GM21529 (cell line): Measurements from ENCODE around the gene TNFRSF1A.

Experiments used
- ATAC-seq: cut with Tn5 transposase; IDR thresholded peaks from one replicate; pipeline ENCODE4 v1.9.1; 2021; ENCODE audit not compliant: unreplicated experiment

Gene TNFRSF1A

DNA sequence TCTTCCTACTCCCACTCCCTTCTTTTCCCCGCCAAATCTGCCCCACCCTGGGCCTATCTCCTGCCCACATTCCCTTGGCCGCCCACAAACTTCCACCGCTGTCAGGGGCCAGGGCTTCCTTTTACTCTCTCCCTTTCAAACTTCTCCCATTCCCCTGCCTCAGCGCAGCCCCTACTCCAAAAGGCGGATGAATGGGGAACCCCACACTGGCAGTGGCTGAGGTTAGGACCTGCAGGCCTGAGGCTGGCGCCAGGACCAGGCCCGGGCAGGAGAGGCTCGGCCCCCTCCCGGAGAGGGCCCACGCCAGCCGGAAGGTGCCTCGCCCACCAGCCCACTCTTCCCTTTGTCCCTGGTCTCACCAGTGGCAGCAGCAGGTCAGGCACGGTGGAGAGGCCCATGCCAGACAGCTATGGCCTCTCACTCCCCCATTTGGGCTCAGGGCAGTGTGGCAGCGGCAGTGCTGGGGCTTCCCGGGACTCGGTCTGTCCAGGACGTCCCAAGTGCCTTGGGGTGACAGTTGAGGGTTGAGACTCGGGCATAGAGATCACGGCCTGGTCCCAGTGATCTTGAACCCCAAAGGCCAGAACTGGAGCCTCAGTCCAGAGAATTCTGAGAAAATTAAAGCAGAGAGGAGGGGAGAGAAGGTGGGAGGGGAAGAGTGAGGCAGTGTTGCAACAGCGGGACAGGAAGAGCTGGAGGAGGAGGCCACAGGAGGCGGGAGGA, at the start of gene TNFRSF1A:
Gene TNFRSF1A, minus strand, starts transcription at position 660 of the 723 bp plus-strand sequence. Its CDS starts 262 bp downstream, at position 398.
- ATAC-seq = no peak

DNA sequence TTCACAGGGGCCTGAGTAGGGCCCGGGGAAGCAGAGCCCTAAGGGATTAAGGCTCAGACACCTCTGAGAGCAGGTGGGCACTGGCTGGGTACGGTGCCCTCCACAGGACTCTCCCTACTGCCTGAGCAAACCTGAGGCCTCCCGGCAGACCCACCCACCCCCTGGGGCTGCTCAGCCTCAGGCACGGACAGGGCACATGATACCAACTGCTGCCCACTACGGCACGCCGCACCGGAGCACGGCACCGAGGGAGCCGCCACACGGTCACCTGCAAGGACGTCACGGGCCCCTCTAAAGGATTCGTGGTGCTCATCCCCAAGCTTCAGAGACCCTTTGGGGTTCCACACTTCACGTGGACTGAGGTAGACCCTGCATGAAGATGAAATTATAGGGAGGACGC, 49.1 kb upstream of the TNFRSF1A start:
- ATAC-seq = no peak

DNA sequence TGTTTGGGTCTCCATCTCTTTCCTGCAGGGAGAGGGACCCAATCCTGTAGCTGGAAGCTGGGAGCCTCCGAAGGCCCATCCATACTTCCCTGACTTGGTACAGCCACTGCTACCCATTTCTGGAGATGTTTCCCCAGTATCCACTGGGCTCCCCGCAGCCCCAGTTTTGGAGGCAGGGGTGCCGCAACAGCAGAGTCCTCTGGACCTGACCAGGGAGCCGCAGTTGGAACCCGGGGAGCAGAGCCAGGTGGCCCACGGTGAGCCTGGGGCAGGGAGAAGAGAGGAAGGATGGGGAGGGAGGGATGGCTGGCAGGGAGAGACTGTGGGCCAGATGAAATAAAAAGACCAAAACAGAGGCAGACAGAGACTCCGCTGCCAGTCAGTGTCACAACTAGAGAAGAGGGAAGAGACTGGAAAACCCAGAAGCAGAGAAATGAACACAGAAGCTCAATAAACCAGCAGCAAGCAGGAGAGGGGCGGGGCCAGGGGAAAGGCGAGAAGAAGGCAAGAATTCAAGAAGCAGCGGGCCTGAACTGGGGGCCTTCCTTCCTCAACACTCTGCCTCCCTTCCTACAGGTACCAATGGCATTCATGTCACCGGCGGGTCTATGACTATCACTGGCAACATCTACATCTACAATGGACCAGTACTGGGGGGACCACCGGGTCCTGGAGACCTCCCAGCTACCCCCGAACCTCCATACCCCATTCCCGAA, 48.4 kb upstream of the TNFRSF1A start:
- no peak for ATAC-seq

DNA sequence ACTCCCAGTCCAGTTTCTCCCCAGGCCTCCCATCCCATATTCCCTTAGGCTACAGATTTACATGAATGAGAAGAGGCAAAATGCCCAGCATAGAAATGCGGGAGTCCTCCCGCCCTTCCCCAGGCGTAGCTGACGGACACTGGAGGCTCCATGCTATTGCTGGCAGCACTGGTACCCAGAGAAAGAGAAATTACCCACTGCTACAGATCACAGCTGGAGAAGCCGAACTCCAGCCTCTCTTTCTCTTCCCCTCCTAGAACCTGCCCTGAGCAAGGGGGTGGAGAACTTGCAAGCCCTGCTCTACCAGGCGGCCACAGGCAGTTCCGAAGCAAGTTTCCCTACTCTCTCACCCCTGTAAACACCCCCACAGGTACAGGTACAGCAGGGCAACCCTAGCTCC, 45.7 kb upstream of the TNFRSF1A start:
- ATAC-seq = no peak

DNA sequence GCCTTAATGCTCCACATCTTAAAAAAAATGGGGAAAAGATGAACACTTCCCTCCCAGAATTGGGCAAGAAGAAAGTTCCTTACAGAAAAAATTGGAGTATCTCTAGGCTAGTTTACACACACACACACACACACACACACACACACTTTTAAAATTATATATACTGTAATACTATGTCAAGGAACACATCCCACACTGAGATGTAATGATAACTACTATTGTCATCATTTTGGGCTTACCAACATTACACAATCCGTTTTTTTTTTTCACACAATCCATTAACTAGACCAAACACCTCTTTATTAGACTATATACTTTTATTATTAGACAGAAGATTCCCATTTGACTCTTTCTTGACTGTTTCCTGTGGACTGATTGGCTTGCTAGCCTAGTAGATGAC, 44.6 kb upstream of the TNFRSF1A start:
- ATAC-seq = no peak

DNA sequence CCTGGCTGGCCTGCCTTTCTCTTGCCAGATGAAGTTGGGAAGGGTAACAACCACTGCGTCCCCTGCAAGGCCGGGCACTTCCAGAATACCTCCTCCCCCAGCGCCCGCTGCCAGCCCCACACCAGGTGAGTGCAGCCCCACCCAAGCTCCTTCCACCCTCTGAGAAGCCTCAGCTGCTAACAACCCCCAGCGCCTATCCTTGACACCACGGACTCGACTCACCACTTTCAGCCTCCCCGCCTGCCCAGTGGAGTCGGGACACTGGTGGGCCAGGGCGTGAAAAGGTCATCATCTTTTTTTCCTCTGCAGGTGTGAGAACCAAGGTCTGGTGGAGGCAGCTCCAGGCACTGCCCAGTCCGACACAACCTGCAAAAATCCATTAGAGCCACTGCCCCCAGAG, 44.2 kb upstream of the TNFRSF1A start:
- no peak for ATAC-seq

DNA sequence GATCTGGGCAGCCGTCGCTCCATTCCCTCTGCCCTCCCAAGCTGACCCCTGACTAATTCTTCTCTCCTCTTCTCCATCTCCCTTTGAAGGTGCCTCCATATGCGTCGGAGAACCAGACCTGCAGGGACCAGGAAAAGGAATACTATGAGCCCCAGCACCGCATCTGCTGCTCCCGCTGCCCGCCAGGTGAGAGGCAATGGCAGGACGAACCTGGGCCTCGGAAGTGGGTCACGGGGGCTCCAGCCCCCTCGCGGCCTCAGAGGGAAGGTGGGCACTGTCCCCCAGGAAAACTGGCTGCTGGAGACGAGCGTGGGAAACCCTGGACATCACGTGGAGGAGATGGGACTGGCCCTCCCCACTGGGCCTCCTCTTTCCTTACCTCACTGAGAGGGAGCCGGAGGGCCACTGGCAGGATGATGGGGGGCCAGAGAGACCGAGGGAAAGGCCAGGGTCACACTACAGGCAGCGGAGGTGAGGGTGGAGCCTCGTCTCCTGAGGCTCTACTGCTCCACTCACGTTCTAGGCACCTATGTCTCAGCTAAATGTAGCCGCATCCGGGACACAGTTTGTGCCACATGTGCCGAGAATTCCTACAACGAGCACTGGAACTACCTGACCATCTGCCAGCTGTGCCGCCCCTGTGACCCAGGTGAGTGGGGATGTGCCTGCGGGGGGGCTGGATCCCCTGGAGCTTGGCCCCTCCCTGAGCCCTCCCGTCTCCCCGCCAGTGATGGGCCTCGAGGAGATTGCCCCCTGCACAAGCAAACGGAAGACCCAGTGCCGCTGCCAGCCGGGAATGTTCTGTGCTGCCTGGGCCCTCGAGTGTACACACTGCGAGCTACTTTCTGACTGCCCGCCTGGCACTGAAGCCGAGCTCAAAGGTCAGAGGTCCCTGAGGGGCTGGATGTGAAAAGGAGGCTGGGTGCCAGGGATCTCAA, 42.9 kb upstream of the TNFRSF1A start:
- ATAC-seq = no peak

DNA sequence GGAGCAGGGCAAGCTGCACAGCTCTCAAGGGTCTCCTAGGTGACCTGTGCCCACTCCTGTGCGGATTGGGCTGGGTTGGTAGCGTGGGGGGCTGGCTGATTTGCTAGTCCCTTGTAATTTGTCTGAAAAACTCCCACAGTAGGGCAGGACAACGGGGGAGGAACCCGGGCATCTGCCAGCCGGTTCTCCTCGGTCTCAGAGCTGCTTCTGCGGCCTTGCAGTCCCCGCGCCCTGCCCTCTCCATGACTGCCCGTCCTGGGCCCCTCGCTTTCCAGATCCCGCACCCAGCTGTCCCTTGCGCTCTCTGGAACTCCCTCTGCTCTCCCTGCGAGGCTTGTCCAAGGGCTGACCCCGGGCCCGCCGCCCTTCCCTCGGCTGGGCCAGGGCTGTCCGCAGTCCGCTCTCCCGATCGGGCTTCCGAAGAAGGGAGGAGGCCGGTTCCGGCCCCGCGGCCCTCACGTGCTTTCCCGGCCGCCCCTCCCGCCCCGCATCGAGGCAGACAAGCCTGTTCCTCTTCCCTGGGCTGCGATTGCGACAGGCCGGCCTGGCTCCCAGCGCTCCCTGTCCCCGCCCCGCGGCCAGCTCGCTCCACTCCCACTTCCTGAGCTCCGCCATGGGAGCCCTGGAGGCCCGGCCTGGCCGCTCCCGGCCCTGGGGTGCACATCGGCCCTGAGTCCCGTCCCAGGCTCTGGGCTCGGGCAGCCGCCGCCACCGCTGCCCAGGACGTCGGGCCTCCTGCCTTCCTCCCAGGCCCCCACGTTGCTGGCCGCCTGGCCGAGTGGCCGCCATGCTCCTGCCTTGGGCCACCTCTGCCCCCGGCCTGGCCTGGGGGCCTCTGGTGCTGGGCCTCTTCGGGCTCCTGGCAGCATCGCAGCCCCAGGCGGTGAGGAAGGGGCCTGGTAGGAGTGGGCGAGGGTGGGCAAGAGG, 42.0 kb upstream of the TNFRSF1A start, which contains the start of gene LTBR:
Gene LTBR, plus strand, starts transcription at position 591 of the 927 bp plus-strand sequence. Its CDS starts 197 bp downstream, at position 788.
- ATAC-seq = no peak

DNA sequence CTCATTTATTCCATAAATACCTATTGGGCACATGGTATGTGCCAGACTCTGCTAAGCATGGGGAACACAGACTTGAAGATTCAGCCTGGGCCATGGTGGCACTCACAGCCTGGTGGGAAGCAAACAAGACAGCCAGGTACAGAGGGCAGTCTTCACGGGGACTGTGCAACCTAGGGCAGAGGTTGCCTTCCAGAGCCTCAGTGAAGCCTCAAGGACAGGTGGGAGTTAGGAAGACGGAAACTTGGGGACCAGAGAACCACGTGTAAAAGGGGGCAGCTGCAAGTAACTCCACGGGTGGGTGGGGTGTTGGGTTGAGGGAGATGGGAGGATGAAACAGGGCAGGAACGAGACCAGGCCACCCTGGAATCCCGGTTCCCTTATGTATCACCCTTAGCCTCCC, 41.1 kb upstream of the TNFRSF1A start:
- no peak for ATAC-seq

DNA sequence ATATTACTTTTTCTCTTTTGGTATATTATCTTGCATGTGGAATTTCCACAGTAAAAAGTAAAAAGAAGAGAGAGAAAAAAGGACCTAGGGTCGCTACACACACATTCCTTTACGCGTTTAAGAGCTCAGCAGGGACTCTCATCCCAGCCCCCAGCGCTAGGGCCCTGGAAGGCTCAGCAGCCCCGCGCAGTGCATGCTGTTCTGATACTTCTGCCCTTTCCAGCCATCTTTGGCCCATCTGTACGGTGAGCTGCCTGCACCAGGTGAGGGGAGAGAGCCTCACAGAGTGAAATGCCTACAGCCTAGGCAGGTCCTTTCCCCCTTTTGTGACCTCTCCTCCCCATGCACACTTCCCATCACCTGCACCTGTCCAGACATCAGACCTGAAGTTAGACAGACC, 40.5 kb upstream of the TNFRSF1A start:
- no peak for ATAC-seq

DNA sequence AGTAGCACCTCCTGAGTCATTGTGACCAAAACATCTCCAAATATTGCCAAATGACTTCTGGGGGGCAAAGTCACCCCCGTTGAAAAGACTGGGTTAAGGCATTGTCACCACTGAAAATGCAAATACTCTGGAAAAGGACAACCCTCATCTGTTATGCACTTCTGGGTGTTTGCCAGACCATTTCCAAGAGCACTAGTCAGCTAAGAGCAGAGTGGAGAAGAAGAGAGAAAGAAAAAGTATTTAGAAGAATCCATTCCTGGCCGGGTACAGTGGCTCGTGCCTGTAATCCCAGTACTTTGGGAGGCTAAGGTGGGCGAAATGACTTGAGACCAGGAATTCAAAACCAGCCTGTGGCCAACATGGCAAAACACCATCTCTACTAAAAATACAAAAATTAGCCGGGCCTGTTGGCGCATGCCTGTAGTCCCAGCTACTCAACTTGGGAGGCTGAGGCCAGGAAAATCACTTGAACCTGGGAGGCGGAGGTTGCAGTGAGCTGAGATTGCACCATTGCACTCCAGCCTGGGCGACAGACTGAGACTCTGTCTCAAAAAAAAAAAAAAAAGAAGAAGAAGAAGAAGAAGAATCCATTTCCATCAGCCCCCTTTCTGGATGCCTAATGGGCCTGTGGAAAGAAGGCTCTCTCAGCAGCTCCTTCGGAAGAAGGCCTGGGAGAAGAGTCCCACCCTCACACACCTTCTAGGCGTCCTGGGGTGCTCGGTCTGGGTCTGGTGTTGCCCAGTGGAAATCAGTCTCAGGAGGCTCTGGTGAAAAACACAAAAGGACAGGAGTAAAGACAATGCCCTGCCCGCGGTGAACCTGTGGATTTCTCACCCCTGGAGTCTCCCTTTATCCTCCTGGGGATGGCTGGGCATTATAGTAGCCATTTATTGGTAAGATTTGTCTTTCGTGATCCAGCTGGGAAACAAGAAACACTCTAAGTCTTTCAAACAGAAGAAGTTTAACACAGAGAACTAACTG, 38.6 kb upstream of the TNFRSF1A start:
- no peak for ATAC-seq

DNA sequence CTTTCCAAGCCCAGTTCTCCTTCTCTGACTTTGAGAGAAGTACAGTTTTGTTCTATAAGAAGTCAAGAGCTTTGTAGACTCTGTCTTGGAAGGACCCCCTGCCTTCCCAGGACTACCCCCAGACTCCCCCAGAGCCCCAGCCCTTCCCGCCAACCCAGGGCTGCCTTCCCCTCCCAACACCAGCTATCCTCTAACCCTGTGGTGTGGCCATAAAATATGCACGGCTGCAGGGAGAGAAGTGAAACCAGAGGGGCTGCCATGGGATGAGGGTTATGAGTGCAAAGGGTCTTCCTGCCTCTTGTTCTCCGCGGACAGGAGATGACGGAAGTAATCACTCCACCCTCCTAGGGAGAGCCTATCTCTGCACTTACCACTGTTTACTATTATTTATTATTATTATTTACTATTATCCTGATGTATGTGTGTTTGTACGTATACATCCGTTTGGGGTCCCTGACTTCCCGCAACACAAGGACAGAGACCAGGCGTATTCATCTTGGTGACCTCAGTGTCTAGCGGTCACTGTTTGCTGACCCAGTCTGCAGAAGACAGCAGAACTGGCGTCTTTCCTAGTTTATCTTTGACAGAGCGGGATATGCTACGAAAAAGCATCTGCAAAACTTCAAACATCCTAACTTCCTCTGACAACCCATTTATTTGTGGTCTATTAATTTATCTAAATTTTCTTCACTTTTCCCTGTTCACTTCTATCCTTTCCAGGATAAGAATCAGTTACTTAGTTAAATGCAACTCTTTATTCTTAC, 37.0 kb upstream of the TNFRSF1A start:
- ATAC-seq = no peak

DNA sequence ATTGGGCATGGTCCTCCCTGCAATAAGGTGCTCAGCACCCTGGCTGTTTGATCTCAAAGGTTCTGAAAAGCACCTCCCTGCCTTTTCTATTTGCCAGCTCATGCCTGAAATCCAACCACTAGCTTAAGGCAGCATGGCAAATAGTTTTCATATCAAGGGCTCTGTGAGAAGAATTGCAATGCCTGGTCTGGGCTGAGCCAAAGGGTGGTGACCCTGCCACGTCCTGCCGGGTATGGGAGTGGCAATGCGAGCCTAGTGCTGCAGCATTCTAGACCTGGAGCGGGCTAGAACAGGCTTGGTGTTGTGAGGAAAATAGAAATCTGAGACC, 35.8 kb upstream of the TNFRSF1A start:
- no peak for ATAC-seq

DNA sequence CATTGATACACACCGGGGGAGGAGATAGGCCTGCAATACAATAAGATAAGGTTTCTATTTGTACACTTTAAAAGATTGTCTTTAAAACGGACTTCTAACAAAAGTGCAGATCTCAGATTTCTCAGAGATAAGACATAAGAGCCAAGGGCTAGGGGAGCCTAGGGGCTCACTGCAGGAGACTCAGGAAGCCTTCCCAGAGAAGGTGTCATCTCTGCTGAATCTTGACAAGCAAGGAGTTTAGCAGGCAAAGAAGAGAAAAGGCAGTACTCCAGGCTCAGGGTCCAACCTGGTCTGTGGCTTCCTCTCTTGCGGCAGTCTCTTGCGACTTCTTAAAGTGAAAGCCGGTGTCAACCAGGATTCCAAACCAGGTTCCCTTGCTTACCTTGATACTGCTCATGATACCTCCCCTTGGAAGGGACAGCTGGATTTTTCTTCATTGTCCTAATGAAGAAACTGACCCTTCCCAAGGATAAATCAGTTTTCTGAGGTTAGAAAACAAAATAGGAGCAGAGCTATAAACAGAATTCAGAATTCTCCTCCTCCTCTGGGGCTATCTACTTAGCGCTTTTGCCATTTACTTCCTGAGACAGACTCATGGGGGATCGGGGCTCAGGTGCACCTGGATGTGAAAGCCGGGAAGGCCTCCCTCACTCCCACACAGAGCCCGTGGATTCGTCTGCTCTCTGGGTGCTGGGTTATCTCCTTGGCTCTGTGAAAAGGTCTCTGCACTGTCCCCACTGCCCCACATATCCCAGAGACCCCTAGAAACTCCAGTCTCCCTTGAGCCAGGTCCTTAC, 35.2 kb upstream of the TNFRSF1A start:
- ATAC-seq = no peak

DNA sequence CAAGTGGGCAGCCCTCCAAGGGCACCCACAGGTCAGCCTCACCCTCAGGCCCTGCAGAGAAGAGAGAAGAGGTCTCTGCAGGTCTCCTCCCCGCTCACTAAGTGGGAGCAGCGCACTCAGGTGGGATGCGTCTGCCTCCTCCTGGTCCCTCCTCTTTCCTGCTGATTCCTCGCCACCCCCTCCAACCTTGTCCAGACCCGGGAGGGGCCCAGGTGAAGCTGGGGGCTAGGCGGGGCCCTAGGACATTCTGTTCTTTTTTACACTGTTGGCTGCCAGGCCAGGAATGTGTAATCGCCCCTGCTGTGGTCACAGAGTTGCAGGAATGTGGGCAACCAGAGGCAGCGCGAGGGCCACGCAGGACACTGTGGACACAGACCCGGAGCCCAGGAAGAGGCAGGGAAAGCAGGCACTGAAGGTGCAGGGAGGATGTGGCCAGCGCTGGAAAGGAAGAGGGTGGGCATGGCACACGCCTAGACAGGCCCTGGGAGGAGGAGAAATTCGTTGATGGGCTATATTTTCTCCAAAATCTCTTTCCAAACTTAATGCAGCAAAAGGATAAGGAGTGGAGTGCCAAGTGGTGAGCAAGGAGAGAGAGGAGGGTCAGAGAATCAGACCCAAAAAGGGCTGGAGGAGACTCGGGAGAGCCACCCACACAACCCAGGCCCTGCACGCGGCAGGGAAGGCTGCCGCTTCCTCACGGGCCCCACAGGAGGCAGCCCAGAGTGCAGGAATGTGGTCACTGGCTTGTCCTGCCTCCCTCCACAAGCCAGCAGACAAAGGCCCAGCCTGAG, 34.4 kb upstream of the TNFRSF1A start:
- no peak for ATAC-seq

DNA sequence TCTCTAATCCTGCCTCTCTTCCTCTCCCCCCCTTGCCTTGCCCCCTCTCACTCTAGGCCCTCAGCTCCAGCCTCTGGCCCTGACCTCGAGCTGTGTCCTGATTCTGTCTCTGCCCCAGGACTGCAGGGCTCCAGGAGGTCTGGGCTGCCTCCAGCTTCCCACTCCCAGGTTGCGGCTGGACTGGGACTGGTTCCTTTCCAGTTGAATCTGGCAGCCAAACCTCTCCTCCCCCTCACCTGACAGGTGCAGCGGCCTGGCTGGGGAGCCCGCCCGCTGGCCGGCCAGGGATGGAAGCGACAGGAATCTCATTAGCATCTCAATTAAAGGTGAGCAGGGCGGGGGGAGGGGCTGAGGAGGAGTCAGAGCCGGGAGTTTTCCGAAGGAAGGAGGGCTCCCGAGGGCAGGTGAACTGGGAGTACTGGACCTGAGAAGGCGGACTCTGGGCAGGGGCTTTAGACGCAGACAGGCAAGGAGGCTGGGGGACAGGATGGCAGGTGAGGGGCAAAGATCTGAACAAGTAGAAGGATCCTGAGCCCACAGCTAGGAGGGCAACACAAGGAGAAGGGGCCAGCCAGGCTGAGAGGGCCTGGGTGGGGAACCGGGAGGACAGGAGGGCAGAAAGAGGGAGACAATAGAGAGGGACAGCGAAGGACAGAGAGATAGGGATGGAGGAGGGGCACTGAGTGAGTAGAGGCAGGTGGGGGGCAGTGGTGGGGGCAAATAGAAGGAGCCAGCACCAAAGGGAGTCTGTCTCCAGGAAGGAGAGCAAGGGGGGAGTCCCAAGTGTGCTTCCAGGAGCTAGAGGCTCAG, 33.6 kb upstream of the TNFRSF1A start, which contains the start of gene SCNN1A:
Gene SCNN1A, minus strand, starts transcription at position 295 of the 810 bp plus-strand sequence. CDS start 780 bp downstream, outside the sequence.
- ATAC-seq = no peak
